C1 segment of cervical spinal cord (tissue), 14 donors: ENCODE data around the gene KISS1R.
A peak's percentile ranks its signal among the peaks of the same experiment; 100 is the strongest.

Experiments used
- DNase-seq, 14 donors: peaks; one replicate each; lab custom pipeline; 2025; lab: John Stamatoyannopoulos, UW

Gene KISS1R

DNA sequence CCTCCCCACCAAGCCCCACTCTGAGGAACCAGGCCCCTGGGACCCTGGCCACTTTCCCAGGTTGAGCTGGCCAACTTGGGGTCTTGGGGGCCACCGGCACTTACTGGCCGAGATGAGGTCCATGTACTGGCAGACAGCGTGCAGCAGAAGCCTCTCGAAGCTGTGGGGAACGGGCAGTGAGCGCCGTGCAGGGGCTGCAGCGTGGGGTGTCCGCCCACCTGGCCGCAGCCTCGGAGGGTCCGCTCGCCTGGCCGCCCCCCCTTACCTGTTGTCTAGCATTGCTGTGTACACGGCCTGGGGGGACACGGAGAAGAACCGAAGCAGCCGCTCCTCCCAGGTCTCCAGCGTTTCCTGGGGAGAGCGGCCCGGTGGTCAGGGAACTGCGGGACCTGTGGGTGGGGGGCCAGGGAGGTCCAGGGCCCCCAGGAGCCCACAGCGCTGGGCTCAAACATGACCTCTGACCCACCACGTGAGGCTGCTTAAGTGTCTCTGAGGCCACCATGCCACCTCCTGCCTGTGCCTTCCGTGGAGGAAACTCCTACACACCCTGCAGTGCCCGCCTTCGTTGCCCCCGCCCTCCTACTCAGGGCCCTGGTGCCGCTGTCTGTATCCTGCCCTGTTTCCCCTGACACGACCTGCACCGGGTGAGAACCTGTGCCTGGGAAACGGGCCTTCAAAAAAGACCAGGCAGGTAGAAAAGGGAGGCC is 17.6 kb upstream of the KISS1R start:
- DNase-seq, result no peak

DNA sequence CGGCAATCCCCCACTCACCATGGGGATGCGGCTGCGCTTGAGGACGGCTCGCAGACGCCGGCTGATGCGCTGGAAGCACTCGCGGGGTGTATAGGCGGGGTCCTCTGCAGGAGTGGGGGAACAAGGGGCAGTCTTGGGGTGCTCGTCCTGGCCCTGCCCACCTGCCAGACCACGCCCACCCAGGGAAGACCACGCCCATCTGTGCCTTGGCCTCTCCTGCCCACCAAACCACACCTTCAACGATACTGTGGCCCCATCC is 17.2 kb upstream of the KISS1R start:
- no peak for DNase-seq

DNA sequence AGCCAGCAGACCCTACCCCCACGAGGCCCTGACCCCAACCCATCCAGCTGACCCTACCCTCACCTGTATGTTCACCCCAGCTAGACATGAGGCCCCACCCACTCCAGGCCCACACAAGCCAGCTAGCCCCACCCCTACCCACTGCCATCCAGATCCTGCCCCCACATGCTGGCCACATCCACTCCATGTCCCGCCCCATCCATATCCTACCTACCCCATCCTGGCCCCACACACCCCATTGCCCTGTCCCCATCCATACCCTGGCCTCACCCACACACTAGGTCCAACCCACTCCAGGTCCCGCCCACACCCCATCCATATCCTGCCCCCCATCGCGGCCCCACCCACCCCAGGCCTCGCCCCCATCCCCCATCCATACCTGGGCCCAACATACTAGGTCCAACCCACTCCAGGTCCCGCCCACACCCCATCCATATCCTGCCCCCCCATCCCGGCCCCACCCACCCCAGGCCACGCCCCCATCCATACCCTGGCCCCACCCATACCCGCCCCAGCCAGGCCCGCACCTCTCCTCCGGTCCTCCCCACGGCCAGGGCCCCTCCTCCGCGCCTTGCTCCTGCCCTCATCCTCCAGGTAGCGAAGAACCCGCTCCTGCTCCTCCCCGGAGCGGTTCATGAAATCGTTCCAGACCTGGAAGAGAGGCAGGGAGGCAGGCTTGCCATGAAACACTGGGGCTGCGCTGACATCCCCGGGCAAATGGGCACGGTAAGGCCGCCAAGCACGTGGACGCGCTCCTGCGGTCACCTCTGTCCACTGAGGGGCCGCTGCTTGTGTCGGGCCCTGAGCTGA is 16.6 kb upstream of the KISS1R start:
- no peak for DNase-seq

DNA sequence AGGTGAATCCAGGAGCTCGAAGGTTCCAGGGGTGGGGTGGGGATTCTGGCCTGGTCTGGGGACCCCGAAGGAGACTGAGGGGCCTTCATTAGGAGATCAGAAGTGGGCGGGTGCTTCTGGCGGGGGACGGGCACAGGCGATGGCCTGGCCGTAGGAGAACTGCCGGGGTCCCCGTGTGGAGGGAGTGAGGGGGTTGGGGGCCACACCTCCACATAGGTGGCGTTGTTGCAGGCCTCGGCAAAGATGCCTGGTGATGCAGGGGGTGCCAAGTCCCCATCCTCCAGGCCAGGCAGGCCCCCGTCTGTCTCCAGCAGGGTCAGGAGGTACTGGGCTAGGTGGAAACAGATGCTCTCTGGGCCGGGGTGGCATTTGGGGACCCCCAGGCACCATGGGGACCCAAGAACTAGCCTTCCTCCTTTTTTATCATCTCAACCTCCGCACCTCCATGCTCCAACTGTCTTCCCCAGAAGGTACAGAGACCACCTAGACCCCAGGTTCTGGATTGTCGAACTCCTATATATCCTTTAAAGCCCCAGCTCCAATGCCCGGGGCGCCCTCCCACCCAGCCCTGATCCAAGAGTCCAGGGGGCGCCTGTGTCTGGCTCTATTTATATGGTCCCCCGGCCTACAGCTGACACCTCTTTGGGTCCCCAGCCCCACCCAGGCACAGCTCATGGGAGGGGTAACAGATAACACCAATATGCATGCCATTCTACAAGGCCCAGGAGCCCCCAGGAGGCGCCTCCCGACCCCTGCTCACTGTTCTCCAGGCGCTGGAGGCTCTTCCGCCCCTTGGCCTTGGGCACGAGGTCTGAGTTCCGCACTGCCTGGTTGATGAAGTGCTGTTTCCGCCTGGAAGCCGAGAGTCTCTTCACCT is 15.7 kb upstream of the KISS1R start:
- DNase-seq, result no peak

DNA sequence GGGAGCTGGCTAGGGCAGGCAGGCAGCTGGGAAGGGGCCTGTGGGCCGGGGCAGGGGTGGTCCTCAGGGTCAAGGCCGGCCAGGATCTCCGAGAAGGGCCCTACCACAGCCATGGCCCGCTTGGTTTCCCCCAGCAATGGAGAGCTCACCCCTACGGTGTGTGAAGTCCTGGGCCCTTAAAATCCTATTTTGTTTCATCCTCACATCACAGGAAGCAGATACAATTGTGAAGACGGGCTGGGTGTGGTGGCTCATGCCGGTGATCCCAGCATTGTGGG is 15.1 kb upstream of the KISS1R start:
- DNase-seq, result no peak

DNA sequence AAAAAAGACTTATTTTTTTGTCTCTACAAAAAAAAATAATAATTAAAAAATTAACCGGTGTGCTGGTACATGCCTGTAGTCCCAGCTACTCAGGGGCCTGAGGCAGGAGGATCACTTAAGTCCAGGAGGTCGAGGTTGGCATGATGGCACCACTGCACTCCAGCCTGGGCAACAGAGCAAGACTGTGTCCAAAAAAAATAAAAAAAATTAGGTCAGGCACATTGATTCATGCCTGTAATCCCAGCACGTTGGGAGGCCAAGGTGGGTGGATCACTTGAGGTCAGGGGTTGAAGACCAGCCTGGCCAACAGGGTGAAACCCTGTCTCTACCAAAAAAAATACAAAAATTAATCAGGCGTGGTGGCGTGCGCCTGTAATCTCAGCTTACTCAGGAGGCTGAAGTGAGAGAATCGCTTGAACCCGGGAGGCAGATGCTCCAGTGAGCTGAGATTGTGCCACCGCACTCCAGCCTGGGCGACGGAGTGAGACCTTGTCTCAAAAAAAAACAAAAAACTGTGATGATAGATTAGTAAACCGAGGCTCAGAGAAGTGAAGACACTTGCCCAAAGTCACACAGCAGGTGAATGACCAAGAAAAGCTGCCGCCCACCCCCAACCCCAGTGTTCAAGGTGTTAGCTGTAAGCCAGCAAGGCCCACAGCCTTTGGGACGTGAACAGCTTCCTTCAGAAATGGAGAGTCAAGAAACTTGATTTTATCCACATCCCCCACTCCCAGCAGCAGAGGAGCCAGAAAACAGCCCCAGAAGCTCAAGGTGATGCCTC is 14.5 kb upstream of the KISS1R start:
- no peak for DNase-seq

DNA sequence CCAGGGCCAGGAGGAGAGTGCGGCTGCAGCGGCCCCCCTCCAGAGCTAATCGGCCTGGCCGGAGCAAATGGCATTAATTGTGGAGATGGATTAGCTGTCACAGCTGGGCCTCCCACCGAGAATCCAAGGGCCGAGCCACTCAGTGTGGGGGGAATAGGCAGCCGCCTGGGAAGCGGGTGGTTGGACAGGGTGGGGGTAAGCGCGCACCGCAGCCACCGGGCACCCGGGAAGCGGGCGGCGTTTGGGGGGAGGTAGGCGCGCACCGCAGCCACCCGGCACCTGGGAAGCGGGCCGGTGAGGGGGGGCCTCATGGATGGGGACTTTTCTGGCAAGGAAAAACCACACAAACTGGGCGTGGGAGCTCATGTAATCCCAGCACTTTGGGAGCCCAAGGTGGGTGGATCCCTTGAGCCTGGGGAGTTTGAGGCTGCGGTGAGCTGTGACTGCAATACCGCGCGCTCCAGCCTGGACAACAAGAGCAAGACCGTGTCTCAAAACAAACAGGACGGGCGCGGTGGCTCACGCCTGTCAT is 13.8 kb upstream of the KISS1R start:
- no peak for DNase-seq

DNA sequence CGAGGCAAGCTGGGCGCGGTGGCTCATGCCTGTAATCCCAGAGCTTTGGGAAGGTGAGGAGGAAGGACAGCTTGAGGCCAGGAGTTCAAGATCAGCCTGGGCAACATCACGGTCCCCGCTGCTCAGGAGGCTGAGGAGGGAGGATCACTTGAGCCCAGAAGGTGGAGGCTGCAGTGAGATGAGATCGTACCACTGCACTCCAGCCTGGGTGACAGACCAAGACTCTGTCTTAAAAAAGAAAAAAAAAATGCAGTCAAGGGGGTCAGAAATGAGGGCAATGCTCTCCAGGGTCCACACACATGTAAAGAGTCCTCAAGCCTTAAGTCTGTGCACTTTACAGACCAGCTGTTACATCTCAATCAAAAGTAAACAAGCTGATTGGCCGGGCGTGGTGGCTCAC is 12.6 kb upstream of the KISS1R start:
- no peak for DNase-seq

DNA sequence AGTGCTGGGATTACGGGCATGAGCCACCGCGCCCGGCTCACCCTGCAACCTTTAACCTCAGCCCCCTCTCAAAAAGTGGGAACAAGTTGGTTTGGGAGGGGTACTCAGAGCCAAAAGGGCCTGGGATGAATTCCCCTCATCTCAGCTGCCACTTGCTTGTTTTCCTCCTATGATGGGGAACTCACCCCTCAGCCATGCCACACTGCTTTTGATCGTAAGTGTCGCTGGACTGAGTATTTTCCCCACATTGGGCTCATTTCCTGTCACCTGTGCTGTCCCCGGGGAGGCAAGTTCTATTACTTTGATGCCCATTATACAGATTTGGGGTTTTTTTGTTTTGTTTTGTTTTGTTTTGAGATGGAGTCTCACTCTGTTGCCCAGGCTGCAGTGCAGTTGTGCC is 10.7 kb upstream of the KISS1R start:
- no peak for DNase-seq

DNA sequence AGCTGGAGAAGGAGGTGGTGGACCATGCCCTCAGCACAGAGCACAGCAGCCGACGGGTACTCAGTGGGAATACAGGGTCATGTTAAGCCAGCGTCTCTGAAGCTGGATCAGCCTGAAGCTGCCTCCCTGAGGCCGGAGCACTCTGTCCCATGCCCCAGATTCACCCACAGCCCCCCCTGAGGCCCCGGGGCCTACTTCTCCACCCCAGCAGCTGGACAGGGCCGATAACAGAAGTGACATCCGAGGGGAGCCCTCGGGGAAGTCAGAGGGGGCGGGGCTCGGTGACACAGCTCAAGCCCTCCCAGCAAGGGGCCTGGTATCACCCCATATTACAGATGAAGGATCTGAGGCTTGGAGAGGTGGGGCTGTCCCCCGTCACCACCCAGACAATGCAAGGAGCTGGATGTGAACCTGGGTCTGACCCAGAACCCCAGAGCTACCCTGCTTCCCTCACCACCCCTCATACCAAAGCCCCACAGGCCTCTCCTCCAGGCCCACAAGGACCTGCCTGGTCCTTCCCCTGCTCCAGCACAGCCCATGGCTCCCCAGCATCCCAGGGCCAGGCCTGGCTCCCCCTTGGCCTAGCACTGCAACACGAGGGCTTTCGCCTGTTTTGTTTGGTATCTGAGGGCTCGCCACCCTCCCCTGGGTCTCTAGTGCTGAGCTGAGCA is 9.8 kb upstream of the KISS1R start:
- DNase-seq, result no peak

DNA sequence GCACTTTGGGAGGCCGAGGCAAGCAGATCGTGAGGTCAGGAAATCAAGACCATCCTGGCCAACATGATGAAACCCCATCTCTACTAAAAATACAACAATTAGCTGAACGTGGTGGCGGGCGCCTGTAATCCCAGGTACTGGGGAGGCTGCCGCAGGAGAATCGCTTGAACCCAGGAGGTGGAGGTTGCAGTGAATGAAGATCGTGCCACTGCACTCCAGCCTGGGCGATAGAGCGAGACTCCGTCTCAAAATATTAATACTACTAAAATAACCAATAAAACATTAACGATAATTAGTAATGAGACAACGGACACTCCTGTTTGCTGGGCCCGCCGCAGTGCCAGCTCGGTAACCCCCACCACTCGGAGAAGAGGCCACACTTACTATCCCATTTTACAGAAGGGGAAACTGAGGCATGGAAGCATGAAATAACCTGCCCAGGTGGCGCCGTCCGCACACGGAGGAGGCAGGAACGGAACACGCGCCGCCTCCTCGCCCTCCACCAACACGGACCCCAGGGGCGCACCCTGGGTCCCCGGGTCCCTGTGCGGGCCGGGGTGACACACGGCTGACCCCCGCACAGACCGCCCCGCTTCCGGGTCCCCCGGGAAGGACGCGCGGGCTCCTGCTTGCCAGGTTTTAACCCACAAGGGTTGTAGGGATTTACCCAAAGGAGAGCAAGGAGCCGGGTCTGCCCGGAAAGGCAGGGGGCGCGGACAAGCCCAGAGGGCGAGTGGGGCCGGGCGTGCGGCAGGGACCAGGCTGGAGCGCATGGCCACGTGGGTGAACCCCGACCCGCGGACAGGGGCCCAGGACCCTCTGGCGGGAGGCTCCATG is 5.7 kb upstream of the KISS1R start:
- no peak for DNase-seq

DNA sequence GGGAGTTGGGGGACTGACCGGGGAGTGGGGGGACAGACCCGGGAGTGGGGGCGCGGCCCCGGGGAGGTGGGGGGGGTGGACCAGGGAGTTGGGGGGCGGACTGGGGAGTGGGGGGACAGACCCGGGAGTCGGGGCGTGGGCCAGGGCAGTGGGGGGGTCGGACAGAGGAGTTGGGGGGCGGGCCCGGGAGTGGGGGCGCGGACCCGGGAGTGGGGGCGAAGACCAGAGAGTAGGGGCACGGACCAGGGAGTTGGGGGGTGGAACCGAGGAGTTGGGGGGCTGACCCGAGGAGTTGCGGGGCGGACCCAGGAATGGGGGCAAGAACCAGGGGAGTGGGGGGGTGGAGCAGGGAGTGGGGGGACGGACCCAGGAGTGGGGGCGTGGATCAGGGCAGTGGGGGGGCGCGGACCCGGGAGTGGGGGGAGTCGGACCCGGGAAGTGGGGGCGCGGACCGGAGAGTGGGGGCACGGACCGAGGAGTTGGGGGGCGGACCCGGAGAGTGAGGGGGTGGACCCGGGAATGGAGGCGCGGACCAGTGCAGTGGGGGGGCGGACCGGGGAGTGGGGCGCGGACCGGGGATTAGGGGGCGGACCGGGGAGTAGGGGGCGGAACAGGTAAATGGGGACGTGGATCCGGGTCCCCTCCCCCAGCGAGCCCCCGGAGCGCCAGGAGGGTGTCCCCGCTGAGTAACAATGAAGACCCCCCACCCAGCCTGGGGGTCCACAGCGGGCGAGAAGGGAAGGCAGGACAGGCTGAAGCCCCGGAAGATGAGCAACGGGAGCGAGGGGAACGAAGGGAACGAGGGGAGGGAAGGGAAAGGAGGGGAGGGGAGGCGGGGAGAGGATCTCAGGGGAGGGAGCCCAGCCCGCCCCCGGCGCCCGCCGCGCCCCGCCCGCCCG is 4.7 kb upstream of the KISS1R start:
- DNase-seq, result peak in 1 of 14 donors; percentile 57

DNA sequence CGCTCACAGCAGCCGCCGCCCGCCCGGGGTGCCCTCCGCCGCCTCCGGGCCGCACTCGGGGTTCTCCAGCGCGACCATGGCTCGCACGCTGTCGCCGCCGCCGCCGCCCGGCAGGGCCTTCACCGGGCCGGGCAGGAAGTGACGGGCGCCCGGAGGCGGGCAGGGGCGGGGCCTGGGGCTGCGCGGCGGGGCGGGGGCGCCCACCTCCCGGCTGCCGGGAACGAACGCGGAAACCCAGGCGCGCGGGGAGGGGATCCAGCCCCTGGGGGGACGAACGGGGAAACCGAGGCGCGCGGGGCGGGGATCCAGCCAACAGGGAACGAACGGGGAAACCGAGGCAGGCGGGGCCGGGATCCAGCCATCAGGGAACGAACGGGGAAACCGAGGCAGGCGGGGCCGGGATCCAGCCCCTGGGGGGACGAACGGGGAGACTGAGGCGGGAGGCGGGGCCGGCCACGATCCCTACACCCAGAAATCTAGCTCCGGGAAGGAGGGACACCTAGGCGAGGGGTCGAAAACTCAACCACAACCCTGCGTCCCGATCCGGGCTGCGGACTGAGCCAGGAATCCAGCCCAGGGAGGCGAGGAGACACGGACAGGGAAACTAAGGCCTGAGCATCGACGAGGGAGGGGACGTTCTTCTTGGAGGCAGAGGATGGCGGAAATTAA is 3.9 kb upstream of the KISS1R start, which contains the start of gene R3HDM4:
R3HDM4 (minus strand) TSS at position 140 of the 669 bp plus-strand sequence; CDS start at position 78, 62 bp downstream.
- DNase-seq, result peak in 13 of 14 donors; percentile 23 to 80 (median 46)

DNA sequence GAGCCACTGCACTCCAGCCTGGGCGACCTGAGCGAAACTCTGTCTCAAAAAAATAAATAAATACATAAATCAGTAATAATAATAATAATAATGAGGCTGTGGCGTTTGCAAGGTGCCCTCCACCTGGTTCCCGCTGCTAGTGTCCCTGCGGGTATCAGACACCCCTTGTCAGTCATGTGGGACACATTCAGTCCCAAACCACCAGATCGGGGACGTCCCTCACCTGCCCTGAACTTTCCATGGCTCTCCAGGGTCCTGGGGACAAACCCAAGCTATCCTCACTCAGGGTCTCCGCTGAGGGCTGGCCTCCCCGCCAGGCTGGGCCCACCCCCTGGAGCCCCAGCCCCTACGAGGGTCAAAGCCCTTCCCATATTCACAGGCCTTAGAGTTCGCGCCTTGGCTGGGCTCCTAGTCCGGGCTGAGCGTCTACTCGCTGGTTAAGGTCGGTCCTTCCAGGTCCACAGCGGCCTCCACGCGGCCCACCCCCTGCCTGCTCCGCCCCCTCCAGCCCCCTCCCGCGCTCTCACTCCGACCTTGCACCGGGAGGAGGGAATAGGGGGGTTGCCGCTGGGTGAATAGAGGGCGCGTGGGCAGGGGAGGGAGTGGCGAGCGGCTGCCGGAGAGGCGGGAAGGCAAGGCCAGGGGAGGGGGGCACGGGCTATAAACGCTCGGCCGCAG is 349 bp upstream of the KISS1R start:
- DNase-seq, result no peak

DNA sequence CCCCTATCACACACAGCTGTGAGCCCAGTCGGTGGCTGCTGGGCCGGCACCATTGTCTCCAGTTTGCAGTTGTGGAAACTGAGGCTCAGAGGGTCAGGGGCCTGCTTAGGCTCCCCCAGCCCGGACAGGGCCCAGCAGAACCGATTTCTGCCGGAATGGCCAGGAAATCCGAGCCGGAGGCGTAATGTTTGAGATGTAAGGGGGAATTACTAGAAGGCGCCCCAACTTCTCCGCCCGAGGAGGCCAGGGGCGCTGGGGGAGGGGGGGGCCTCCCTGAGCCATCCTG is 962 bp downstream of the KISS1R start:
- DNase-seq, result no peak

DNA sequence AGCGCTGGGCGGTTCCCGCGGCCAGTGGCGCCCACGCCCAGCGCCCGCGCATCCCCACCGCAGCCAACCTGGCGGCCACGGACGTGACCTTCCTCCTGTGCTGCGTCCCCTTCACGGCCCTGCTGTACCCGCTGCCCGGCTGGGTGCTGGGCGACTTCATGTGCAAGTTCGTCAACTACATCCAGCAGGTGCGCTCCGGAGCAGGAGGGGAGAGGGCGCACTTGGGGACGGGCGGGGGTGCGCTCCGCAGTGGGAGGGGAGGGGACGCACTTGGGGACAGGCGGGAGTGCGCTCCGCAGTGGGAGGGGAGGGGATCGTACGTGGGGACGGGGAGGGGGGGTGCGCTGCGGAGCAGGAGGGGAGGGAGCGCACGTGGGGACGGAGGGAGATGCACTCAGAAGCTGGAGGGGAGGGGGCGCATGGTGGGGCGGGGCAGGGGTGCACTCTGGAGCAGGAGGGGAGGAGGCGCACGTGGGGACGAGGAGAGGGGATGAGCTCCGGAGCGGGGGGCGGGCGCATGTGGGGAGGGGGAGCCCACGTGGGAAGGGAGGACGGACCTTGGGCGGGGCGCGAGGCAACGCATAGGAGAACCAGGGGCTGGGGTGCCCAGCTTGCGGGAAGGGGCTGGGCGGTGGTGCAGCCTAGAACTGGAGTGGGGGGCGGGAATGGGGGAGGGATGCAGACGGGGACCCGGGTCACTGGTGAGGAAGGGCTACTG is 1.5 kb downstream of the KISS1R start:
- no peak for DNase-seq
